WERI-Rb-1 (cell line): ENCODE data around the gene HDLBP.

Experiments used
- DNase-seq: peaks from one replicate; pipeline ENCODE4 v3.0.0-alpha.2; 2020
- H3K27ac ChIP-seq: fragments of 250-450 bp; sonication (Bioruptor Pico); 2 replicates; pipeline ENCODE4 v1.5.1; 2020; ENCODE audit warnings: mild to moderate bottlenecking, moderate library complexity
- H3K27me3 ChIP-seq: fragments of 250-450 bp; sonication (Bioruptor Pico); 2 replicates; pipeline ENCODE4 v1.5.1; 2021; ENCODE audit warnings: mild to moderate bottlenecking, low read depth, moderate library complexity; ENCODE audit not compliant: insufficient read depth, severe bottlenecking
- H3K36me3 ChIP-seq: fragments of 250-450 bp; sonication (Bioruptor Pico); 2 replicates; pipeline ENCODE4 v1.5.1; 2020; ENCODE audit warnings: mild to moderate bottlenecking, moderate library complexity
- H3K4me3 ChIP-seq: 2 replicates; pipeline ENCODE4 v1.5.1; 2011; ENCODE audit warnings: low read depth, mild to moderate bottlenecking, control low read depth, low read length
- H3K9me3 ChIP-seq: fragments of 250-450 bp; sonication (Bioruptor Pico); 2 replicates; pipeline ENCODE4 v1.5.1; 2021; ENCODE audit warnings: mild to moderate bottlenecking, moderate library complexity; ENCODE audit not compliant: severe bottlenecking
- CTCF ChIP-seq: IDR thresholded peaks from 2 replicates; pipeline ENCODE4 v1.5.1; 2011; ENCODE audit warnings: low read depth, mild to moderate bottlenecking, control low read depth, inconsistent platforms, low read length

The HDLBP gene

GRCh38 chr2:241275504-241275903 lies 40.0 kb downstream of the HDLBP start:
- H3K36me3 ChIP-seq: no peaks in the 10 kb centered on the region

GRCh38 chr2:241274127-241274526 lies 41.3 kb downstream of the HDLBP start:
- Histone ChIP-seq H3K4me3 (no peak overlapping the region), H3K27me3 (no peaks in the 10 kb centered on the region), H3K36me3 (peaks cover 11% of the 10 kb centered on the region), H3K27ac (no peak overlapping the region), H3K9me3 (peaks cover 4% of the 10 kb centered on the region)
- DNase-seq: no peak
- 0 out of 2 replicates have a peak, but pooled peaks have one; percentile 4 for TF ChIP-seq CTCF

More at GRCh38 chr2:241275504-241275903, 40.0 kb downstream of the HDLBP start:
- no peak overlapping the region for H3K4me3 ChIP-seq
- H3K9me3 ChIP-seq: peaks cover 4% of the 10 kb centered on the region
- no peak for TF ChIP-seq CTCF
- H3K27ac ChIP-seq: no peak overlapping the region
- no peak for DNase-seq
- no peaks in the 10 kb centered on the region for H3K27me3 ChIP-seq

- TF ChIP-seq CTCF: 0 out of 2 replicates have a peak, but pooled peaks have one; percentile 4
- DNase-seq: peak; percentile 20
- peaks cover 16% of the 10 kb centered on the region for H3K36me3 ChIP-seq
- H3K9me3 ChIP-seq: peaks cover 4% of the 10 kb centered on the region
- H3K27me3 ChIP-seq: no peaks in the 10 kb centered on the region
- H3K27ac ChIP-seq: peak overlapping the region; percentile 90
- peak overlapping the region; percentile 54 for H3K4me3 ChIP-seq
Measured at GRCh38 chr2:241273210-241274020, 42.1 kb downstream of the HDLBP start.

GRCh38 chr2:241272303-241273209 lies 42.9 kb downstream of the HDLBP start:
- Histone ChIP-seq H3K27ac (peak overlapping the region; percentile 90), H3K4me3 (peak overlapping the region; percentile 63), H3K9me3 (peaks cover 4% of the 10 kb centered on the region), H3K27me3 (no peaks in the 10 kb centered on the region), H3K36me3 (peaks cover 25% of the 10 kb centered on the region)
- TF ChIP-seq CTCF: no peak
- peak; percentile 51 for DNase-seq

- peak; percentile 59 for DNase-seq
- Histone ChIP-seq H3K27ac (peak overlapping the region; percentile 90), H3K4me3 (peak overlapping the region; percentile 63), H3K36me3 (peaks cover 33% of the 10 kb centered on the region), H3K9me3 (peaks cover 4% of the 10 kb centered on the region), H3K27me3 (no peaks in the 10 kb centered on the region)
- TF ChIP-seq CTCF: no peak
Measured at GRCh38 chr2:241271706-241272302, 43.7 kb downstream of the HDLBP start.
